Measurements from ENCODE around the gene ARHGEF7. TPM values are rescaled to one million over a fixed set of nuclear protein-coding genes. Genes with fewer than 3 reads are reported as not detected.
A peak's percentile ranks its signal among the peaks of the same experiment; 100 is the strongest.

Gene ARHGEF7
- total RNA-seq, 2 donors from 2014 or later = 55.1 to 64.4 TPM

GRCh38 chr13:111302045-111302726 lies 187.1 kb downstream of the ARHGEF7 start:
- DNase-seq (no peak), ATAC-seq (replicated peaks in 1 of 2) (no peak)
- Mint-ChIP-seq H3K27me3 (ENCODE audit: low read depth) (no peaks in the 10 kb centered on the region), H3K9me3 (no peaks in the 10 kb centered on the region), H3K27ac (no peak overlapping the region), H3K4me3 (no peak overlapping the region), H3K36me3 (ENCODE audit: insufficient read depth in 2 of 2) (peaks cover 16 to 38% of the 10 kb centered on the region in 2 donors), H3K4me1 (ENCODE audit: low read depth) (no peaks in the 10 kb centered on the region)

- peaks cover 24 to 44% of the 10 kb centered on the region in 2 donors for H3K36me3 Mint-ChIP-seq (ENCODE audit: insufficient read depth in 2 of 2)
- ATAC-seq (replicated peaks in 1 of 2) (no peak), DNase-seq (no peak)
- H3K4me3 Mint-ChIP-seq = no peak overlapping the region
- no peaks in the 10 kb centered on the region for H3K4me1 Mint-ChIP-seq (ENCODE audit: low read depth)
- H3K27ac Mint-ChIP-seq = no peak overlapping the region
- H3K9me3 Mint-ChIP-seq = peaks cover 0 to 2% of the 10 kb centered on the region in 2 donors
- no peaks in the 10 kb centered on the region for H3K27me3 Mint-ChIP-seq (ENCODE audit: low read depth)
These were observed 188.4 kb downstream of the ARHGEF7 start for GRCh38 chr13:111303559-111303958.

- peak; percentile 51 to 72 for ATAC-seq (replicated peaks in 1 of 2)
- H3K4me3 Mint-ChIP-seq = peak overlapping the region in 1 of 2 donors; percentile 48
These were observed 189.0 kb downstream of the ARHGEF7 start for GRCh38 chr13:111304041-111304544.

DNA sequence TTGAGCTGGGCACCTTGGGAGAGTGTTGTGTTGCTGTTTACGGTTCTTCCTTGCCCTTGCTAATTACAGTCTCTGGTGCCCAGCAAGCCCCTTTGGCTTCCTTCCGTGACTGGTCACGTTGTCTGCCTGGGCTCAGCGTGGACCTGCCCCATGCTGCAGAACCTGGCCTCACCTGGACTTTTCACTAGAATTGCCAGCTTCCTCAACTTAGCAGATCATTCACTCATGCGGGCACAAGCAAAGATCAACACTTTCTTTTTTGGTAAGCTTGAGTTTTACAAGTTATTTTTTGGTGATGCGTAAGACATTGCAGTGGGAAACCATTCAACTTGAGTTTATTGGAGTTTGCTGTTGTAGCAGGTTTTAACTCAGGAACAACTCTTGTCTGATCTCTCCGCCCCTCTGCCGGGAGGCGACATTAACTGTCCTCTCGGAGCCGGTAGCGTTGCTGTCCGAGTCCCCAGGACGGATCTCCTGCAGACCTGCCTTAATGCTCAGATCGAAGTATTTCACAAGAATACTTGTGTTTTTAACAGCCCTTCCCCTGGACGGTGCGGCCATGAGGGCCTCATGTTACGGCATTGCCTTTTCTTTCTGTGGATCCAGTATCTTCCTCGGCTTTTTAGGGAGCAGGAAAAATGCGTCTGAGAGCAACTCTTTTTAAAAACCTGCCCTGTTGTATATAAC lies 189.6 kb downstream of the ARHGEF7 start:
- ATAC-seq (replicated peaks in 1 of 2) (no peak), DNase-seq (no peak)
- no peaks in the 10 kb centered on the region for H3K27me3 Mint-ChIP-seq (ENCODE audit: low read depth)
- H3K4me1 Mint-ChIP-seq (ENCODE audit: low read depth) = no peaks in the 10 kb centered on the region
- peak overlapping the region in 1 of 2 donors; percentile 48 for H3K4me3 Mint-ChIP-seq
- H3K9me3 Mint-ChIP-seq = peaks cover 0 to 6% of the 10 kb centered on the region in 2 donors
- peak overlapping the region; percentile 29 for H3K27ac Mint-ChIP-seq
- H3K36me3 Mint-ChIP-seq (ENCODE audit: insufficient read depth in 2 of 2) = peaks cover 26 to 49% of the 10 kb centered on the region in 2 donors

More at GRCh38 chr13:111304041-111304544, 189.0 kb downstream of the ARHGEF7 start:
- Mint-ChIP-seq H3K9me3 (peaks cover 0 to 4% of the 10 kb centered on the region in 2 donors), H3K36me3 (ENCODE audit: insufficient read depth in 2 of 2) (peaks cover 25 to 46% of the 10 kb centered on the region in 2 donors), H3K27me3 (ENCODE audit: low read depth) (no peaks in the 10 kb centered on the region), H3K27ac (no peak overlapping the region), H3K4me1 (ENCODE audit: low read depth) (no peaks in the 10 kb centered on the region)
- peak in 1 of 2 donors; percentile 12 for DNase-seq

DNA sequence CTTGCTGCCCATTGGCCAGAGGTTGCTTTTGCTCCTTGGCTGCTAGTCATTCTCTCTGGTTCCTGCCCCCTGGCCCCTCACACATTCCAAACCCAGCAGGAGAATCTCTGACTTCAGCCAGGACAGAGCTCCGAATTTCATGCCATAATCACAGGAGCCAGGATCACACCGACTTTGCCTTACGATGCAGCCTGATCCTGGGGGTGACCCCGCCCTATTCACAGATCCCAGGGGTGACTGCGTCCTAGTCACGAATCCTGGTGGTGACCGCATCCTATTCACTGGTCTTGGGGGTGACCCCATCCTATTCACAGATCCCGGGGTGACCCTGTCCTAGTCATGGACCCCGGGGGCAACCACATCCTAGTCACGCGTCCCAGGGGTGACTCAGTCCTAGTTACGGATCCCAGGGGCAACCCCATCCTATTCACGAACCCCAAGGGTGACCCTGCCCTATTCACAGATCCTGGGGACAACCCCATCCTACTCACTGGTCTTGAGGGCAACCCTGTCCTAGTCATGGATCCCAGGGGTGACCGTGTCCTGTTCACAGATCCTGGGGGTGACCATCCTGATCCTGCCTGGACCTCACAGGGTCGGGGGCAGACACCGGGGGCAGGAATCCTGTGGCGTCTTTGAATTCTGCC lies 198.0 kb downstream of the ARHGEF7 start:
- no peaks in the 10 kb centered on the region for H3K4me1 Mint-ChIP-seq (ENCODE audit: low read depth)
- H3K36me3 Mint-ChIP-seq (ENCODE audit: insufficient read depth in 2 of 2) = peaks cover 23 to 34% of the 10 kb centered on the region in 2 donors
- no peak for DNase-seq
- H3K27me3 Mint-ChIP-seq (ENCODE audit: low read depth) = no peaks in the 10 kb centered on the region
- no peak overlapping the region for H3K27ac Mint-ChIP-seq
- ATAC-seq (replicated peaks in 1 of 2) = no peak
- no peak overlapping the region for H3K4me3 Mint-ChIP-seq
- peaks cover 6 to 22% of the 10 kb centered on the region in 2 donors for H3K9me3 Mint-ChIP-seq

DNA sequence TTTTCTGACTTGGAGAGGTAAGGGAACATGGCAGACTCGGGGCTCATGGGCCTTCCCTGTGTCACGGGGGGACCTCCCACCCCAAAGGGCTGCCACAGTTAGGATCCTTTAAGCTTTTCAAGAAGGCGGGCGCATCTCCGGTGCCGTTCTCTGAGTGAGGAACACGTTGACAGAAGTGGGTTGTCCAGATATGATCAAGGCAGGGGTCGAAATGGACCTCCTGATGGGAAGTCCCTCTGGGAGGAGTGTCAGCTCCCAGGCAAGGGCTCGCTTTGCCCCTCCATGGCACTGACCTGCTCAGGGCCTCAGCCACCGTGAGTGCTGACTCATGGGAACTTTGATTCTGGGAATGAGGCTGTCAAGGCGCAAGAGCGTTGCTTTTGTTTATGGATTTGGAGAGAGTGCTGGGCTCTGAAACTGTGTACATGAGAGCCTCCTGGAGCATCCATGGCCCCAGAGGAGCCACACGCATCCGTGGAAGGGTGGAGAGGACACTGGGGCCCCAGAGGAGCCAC lies 198.9 kb downstream of the ARHGEF7 start:
- peaks cover 19 to 32% of the 10 kb centered on the region in 2 donors for H3K36me3 Mint-ChIP-seq (ENCODE audit: insufficient read depth in 2 of 2)
- H3K4me3 Mint-ChIP-seq = no peak overlapping the region
- H3K4me1 Mint-ChIP-seq (ENCODE audit: low read depth) = no peaks in the 10 kb centered on the region
- no peaks in the 10 kb centered on the region for H3K27me3 Mint-ChIP-seq (ENCODE audit: low read depth)
- H3K9me3 Mint-ChIP-seq = peaks cover 6 to 20% of the 10 kb centered on the region in 2 donors
- no peak overlapping the region for H3K27ac Mint-ChIP-seq
- ATAC-seq (replicated peaks in 1 of 2) = no peak
- DNase-seq = no peak

GRCh38 chr13:111314852-111315251 lies 199.7 kb downstream of the ARHGEF7 start:
- Mint-ChIP-seq H3K27ac (no peak overlapping the region), H3K4me1 (ENCODE audit: low read depth) (no peaks in the 10 kb centered on the region)

GRCh38 chr13:111315347-111315995 lies 200.4 kb downstream of the ARHGEF7 start:
- Mint-ChIP-seq H3K4me3 (no peak overlapping the region), H3K36me3 (ENCODE audit: insufficient read depth in 2 of 2) (peaks cover 10 to 21% of the 10 kb centered on the region in 2 donors), H3K27me3 (ENCODE audit: low read depth) (no peaks in the 10 kb centered on the region), H3K9me3 (peaks cover under 1 to 9% of the 10 kb centered on the region in 2 donors), H3K4me1 (ENCODE audit: low read depth) (no peaks in the 10 kb centered on the region), H3K27ac (no peak overlapping the region)
- no peak for DNase-seq
- ATAC-seq (replicated peaks in 1 of 2) = peak in 1 of 2 donors; percentile 14

More at GRCh38 chr13:111314852-111315251, 199.7 kb downstream of the ARHGEF7 start:
- DNase-seq (no peak), ATAC-seq (replicated peaks in 1 of 2) (no peak)
- Mint-ChIP-seq H3K9me3 (peaks cover 6 to 15% of the 10 kb centered on the region in 2 donors), H3K36me3 (ENCODE audit: insufficient read depth in 2 of 2) (peaks cover 16 to 27% of the 10 kb centered on the region in 2 donors), H3K27me3 (ENCODE audit: low read depth) (no peaks in the 10 kb centered on the region), H3K4me3 (no peak overlapping the region)

DNA sequence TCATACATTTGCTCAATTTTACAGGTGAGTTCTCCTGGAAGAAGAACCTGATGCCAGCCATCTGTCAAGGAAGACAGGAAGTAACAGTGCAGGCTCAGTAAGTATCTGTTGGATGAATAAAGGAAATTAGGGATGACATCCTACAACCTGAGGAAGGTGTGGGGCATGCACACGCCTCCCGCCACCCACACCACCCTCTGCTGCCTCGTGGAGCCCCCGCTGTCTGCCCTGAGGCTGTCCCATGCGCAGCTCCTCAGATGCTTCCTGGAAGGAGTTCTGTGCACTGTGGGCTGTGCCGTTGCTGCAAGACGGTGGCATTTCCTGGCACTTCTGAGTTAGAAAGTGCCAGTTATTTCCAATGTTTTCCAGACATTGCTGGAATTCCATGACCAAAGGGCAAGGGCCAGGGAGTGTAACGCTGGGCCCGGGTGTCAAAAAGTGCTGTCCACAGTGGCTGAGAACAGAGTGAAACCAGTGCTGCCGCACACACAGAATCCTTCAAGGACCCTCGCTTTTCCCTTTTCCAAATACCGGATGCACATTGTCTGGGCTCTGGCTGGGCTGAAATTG lies 201.1 kb downstream of the ARHGEF7 start:
- no peak for ATAC-seq (replicated peaks in 1 of 2)

GRCh38 chr13:111317042-111317550 lies 202.0 kb downstream of the ARHGEF7 start:
- ATAC-seq (replicated peaks in 1 of 2) = no peak
- no peak overlapping the region for H3K27ac Mint-ChIP-seq
- H3K4me1 Mint-ChIP-seq (ENCODE audit: low read depth) = no peaks in the 10 kb centered on the region
- peaks cover 0 to 5% of the 10 kb centered on the region in 2 donors for H3K36me3 Mint-ChIP-seq (ENCODE audit: insufficient read depth in 2 of 2)
- DNase-seq = no peak
- no peaks in the 10 kb centered on the region for H3K9me3 Mint-ChIP-seq
- H3K4me3 Mint-ChIP-seq = no peak overlapping the region
- H3K27me3 Mint-ChIP-seq (ENCODE audit: low read depth) = no peaks in the 10 kb centered on the region

More for the DNA sequence above, 201.1 kb downstream of the ARHGEF7 start:
- H3K9me3 Mint-ChIP-seq = peaks cover 0 to 3% of the 10 kb centered on the region in 2 donors
- no peak overlapping the region for H3K27ac Mint-ChIP-seq
- H3K27me3 Mint-ChIP-seq (ENCODE audit: low read depth) = no peaks in the 10 kb centered on the region
- H3K36me3 Mint-ChIP-seq (ENCODE audit: insufficient read depth in 2 of 2) = peaks cover 2 to 13% of the 10 kb centered on the region in 2 donors
- no peak overlapping the region for H3K4me3 Mint-ChIP-seq
- DNase-seq = no peak
- H3K4me1 Mint-ChIP-seq (ENCODE audit: low read depth) = no peaks in the 10 kb centered on the region

- Mint-ChIP-seq H3K27me3 (ENCODE audit: low read depth) (no peaks in the 10 kb centered on the region), H3K4me3 (no peak overlapping the region), H3K27ac (peak overlapping the region; percentile 74), H3K36me3 (ENCODE audit: insufficient read depth in 2 of 2) (peaks cover 0 to 5% of the 10 kb centered on the region in 2 donors), H3K9me3 (no peaks in the 10 kb centered on the region), H3K4me1 (ENCODE audit: low read depth) (no peaks in the 10 kb centered on the region)
- ATAC-seq (replicated peaks in 1 of 2) (no peak), DNase-seq (no peak)
These were observed 202.6 kb downstream of the ARHGEF7 start for GRCh38 chr13:111317571-111318345.
